Right atrium auricular region (tissue), 2 donors: ENCODE measurements around the gene RAD1. TPM values are rescaled to one million over a fixed set of nuclear protein-coding genes. Genes with fewer than 3 reads are reported as not detected.

Experiments used
- DNase-seq: peaks from one replicate; pipeline ENCODE4 v3.0.0-alpha.2; 2019; ENCODE audit warnings: low spot score
- H3K27ac ChIP-seq, 2 donors: fragments of 200-600 bp; sonication (generic); 1 replicate in 1 of 2; 2 replicates in 1 of 2; pipeline ENCODE4 v1.5.1; 2016 to 2019
- H3K27me3 ChIP-seq, 2 donors: fragments of 200-600 bp; sonication (generic); one replicate each; pipeline versions ENCODE4 v1.5.1 to v1.6.0; 2017 to 2019
- H3K36me3 ChIP-seq: fragments of 200-600 bp; sonication (generic); one replicate; pipeline ENCODE4 v1.5.1; 2016
- H3K4me1 ChIP-seq, 2 donors: fragments of 200-600 bp; sonication (generic); one replicate each; pipeline versions ENCODE4 v1.5.1 to v1.6.0; 2017 to 2019
- H3K4me3 ChIP-seq, 2 donors: fragments of 200-600 bp; sonication (generic); 1 replicate in 1 of 2; 2 replicates in 1 of 2; pipeline ENCODE4 v1.5.1; 2017 to 2019; ENCODE audit warnings: mild to moderate bottlenecking in 1 of 2, moderate library complexity in 1 of 2
- H3K9me3 ChIP-seq, 2 donors: fragments of 200-600 bp; sonication (generic); one replicate each; pipeline ENCODE4 v1.5.1; 2019
- total RNA-seq, 2 donors: library from RNA; depleted of rRNA; stranded (reverse); fragments of >200 nt; gene quantifications; one replicate each; pipeline ENCODE4 v1.1.0, GENCODE V29; 2016
- TF ChIP-seq, protein P1 (sequence below), 2 donors: fragments of 200-600 bp; sonication (generic); IDR thresholded peaks; one replicate each; pipeline ENCODE4 v1.5.1; 2019; ENCODE audit warnings: antibody characterized with exemption in 2 of 2

Gene RAD1
- total RNA-seq, 2 donors from 2014 or later = 16.6 to 20.1 TPM

GRCh38 chr5:34944044-34944443 is 28.7 kb upstream of the RAD1 start:
- peaks cover 52% of the 10 kb centered on the region for H3K36me3 ChIP-seq
- H3K4me3 ChIP-seq = no peak overlapping the region
- H3K27me3 ChIP-seq = no peaks in the 10 kb centered on the region
- TF ChIP-seq, protein P1, sequence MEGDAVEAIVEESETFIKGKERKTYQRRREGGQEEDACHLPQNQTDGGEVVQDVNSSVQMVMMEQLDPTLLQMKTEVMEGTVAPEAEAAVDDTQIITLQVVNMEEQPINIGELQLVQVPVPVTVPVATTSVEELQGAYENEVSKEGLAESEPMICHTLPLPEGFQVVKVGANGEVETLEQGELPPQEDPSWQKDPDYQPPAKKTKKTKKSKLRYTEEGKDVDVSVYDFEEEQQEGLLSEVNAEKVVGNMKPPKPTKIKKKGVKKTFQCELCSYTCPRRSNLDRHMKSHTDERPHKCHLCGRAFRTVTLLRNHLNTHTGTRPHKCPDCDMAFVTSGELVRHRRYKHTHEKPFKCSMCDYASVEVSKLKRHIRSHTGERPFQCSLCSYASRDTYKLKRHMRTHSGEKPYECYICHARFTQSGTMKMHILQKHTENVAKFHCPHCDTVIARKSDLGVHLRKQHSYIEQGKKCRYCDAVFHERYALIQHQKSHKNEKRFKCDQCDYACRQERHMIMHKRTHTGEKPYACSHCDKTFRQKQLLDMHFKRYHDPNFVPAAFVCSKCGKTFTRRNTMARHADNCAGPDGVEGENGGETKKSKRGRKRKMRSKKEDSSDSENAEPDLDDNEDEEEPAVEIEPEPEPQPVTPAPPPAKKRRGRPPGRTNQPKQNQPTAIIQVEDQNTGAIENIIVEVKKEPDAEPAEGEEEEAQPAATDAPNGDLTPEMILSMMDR (IDR thresholded peaks at IDR 0.05) = no peak
- DNase-seq = no peak
- no peaks in the 10 kb centered on the region for H3K4me1 ChIP-seq
- no peaks in the 10 kb centered on the region for H3K9me3 ChIP-seq
- peak overlapping the region; percentile 70 to 86 for H3K27ac ChIP-seq

DNA sequence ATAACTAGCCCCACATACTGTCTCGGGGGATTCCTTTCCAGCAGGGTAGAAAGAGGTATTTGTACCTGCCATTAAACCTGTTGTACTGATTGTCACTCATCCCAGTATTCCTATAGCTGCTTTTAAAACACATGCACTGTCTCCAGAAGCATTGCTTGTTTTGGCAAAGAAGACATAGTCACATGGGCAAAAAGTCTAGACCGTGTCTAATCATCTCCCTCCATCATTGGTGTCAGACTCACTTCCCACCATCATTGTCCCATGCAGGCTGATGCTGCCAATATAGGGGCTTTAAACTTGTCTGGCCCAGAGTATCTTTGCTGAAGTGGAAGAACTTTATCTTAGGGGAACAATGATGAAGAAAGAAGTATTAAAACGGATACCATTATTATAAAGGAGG is 26.6 kb upstream of the RAD1 start:
- Histone ChIP-seq H3K27me3 (no peaks in the 10 kb centered on the region), H3K36me3 (peaks cover 67% of the 10 kb centered on the region), H3K4me3 (no peak overlapping the region), H3K9me3 (no peaks in the 10 kb centered on the region), H3K27ac (no peak overlapping the region), H3K4me1 (no peaks in the 10 kb centered on the region)
- no peak for DNase-seq
- TF ChIP-seq, protein P1 (IDR thresholded peaks at IDR 0.05) = no peak

- DNase-seq = no peak
- Histone ChIP-seq H3K27ac (no peak overlapping the region), H3K9me3 (no peaks in the 10 kb centered on the region), H3K27me3 (no peaks in the 10 kb centered on the region), H3K36me3 (peaks cover 24% of the 10 kb centered on the region), H3K4me1 (peaks cover 0 to 22% of the 10 kb centered on the region in 2 donors), H3K4me3 (no peak overlapping the region)
- TF ChIP-seq, protein P1 (IDR thresholded peaks at IDR 0.05) = no peak
Observed at GRCh38 chr5:34932947-34933346, 17.6 kb upstream of the RAD1 start.

- TF ChIP-seq, protein P1 (IDR thresholded peaks at IDR 0.05) = no peak
- peak overlapping the region; percentile 96 to 99 for H3K27ac ChIP-seq
- H3K9me3 ChIP-seq = no peaks in the 10 kb centered on the region
- peaks cover 10% of the 10 kb centered on the region for H3K36me3 ChIP-seq
- peak overlapping the region; percentile 86 to 92 for H3K4me3 ChIP-seq
- no peaks in the 10 kb centered on the region for H3K27me3 ChIP-seq
- no peak for DNase-seq
- H3K4me1 ChIP-seq = peaks cover 0 to 22% of the 10 kb centered on the region in 2 donors
Observed at GRCh38 chr5:34930870-34931269, 15.6 kb upstream of the RAD1 start.

- Histone ChIP-seq H3K9me3 (no peaks in the 10 kb centered on the region), H3K36me3 (peaks cover 11% of the 10 kb centered on the region), H3K4me1 (peaks cover 0 to 22% of the 10 kb centered on the region in 2 donors), H3K27ac (peak overlapping the region; percentile 96 to 99), H3K4me3 (peak overlapping the region; percentile 86 to 92), H3K27me3 (no peaks in the 10 kb centered on the region)
- TF ChIP-seq, protein P1 (IDR thresholded peaks at IDR 0.05) = no peak
- no peak for DNase-seq
Observed at GRCh38 chr5:34930462-34930844, 15.1 kb upstream of the RAD1 start.
